K562 (cell line): ENCODE measurements around the gene CFAP141. TPM values are rescaled to one million over a fixed set of nuclear protein-coding genes. Genes with fewer than 3 reads are reported as not detected.

Experiments
- ATAC-seq: fragments of 200-7000 bp; cut with Tn5 transposase; 3 replicates; pipeline ENCODE4 v1.9.1; 2020; ENCODE audit warnings: moderate library complexity
- BruUV-seq: library from RNA; stranded (reverse); fragments of 400-500 nt; replicated peaks from 2 replicates; lab custom pipeline; 2021; lab: Mats Ljungman, UMichigan
- CTCF ChIA-PET: fragments of 300-600 bp; formaldehyde crosslinking; extraction: SDS; loops from one replicate; lab custom pipeline; 2021; ENCODE audit warnings: low intra/inter-chr PET ratio; lab: Yijun Ruan, JAX
- POLR2A ChIA-PET: fragments of 300-600, 350-650 bp; sonication (Branson Sonifier 250); formaldehyde crosslinking; extraction: SDS; loops from one replicate; lab custom pipeline; 2021; ENCODE audit warnings: antibody characterized with exemption, inconsistent platforms; lab: Yijun Ruan, JAX
- DNase-seq, 4 experiments: peaks; one replicate each; pipeline versions ENCODE4 v3.0.0 to v3.0.0-alpha.2; 2011 to 2018; ENCODE audit warnings: low spot score in 3 of 4, mixed read lengths in 3 of 4; ENCODE audit errors: extremely low read depth in 1 of 4
- FAIRE-seq: peaks from 2 replicates; lab custom pipeline; 2011; peaks lifted over from hg19 to GRCh38; lab: Jason Lieb, UNC
- H2AFZ ChIP-seq: 2 replicates; pipeline ENCODE4 v1.6.0; 2011; ENCODE audit warnings: low read depth, low read length, control low read depth, inconsistent platforms
- H3K27ac ChIP-seq: fragments of 200-600 bp; 3 replicates; pipeline ENCODE4 v1.8.0; 2011; ENCODE audit warnings: low read depth, mild to moderate bottlenecking, control low read depth, inconsistent platforms, low read length, moderate library complexity, mixed read lengths; ENCODE audit errors: extremely low read depth
- H3K27me3 ChIP-seq, 2 experiments: fragments of 300-600 bp in 1 of 2; 2 replicates in 1 of 2; 3 replicates in 1 of 2; pipeline versions ENCODE4 v1.6.0 to v1.8.0; 2011; ENCODE audit warnings: inconsistent platforms in 2 of 2, low read length in 2 of 2, mild to moderate bottlenecking in 1 of 2, mixed read lengths in 1 of 2, moderate library complexity in 1 of 2; ENCODE audit not compliant: control insufficient read depth in 2 of 2, insufficient read depth in 2 of 2
- H3K36me3 ChIP-seq: fragments of 300-600 bp; 3 replicates; pipeline ENCODE4 v1.8.0; 2011; ENCODE audit warnings: mild to moderate bottlenecking, low read length, inconsistent platforms; ENCODE audit not compliant: control insufficient read depth, insufficient read depth
- H3K4me1 ChIP-seq, 2 experiments: fragments of 200-600 bp in 1 of 2; replicated peaks in 1 of 2; 2 replicates in 1 of 2; 3 replicates in 1 of 2; pipeline versions ENCODE4 v1.5.1 to v1.8.0; 2011; ENCODE audit warnings: inconsistent platforms in 2 of 2, low read length in 2 of 2, mild to moderate bottlenecking in 1 of 2, mixed read lengths in 1 of 2, moderate library complexity in 1 of 2; ENCODE audit not compliant: control insufficient read depth in 2 of 2, insufficient read depth in 2 of 2
- H3K4me2 ChIP-seq: 2 replicates; pipeline ENCODE4 v1.6.1; 2011; ENCODE audit warnings: low read length, control low read depth, inconsistent platforms, mixed read lengths; ENCODE audit not compliant: insufficient read depth
- H3K4me3 ChIP-seq: fragments of 200-600 bp; sonication (generic), shearing (Covaris generic); 2 replicates; pipeline ENCODE4 v1.5.1; 2016; ENCODE audit warnings: control low read depth, inconsistent platforms
- H3K79me2 ChIP-seq: fragments of 200-600 bp; 3 replicates; pipeline ENCODE4 v1.8.0; 2011; ENCODE audit warnings: low read length, inconsistent platforms; ENCODE audit not compliant: control insufficient read depth, insufficient read depth
- H3K9ac ChIP-seq, 2 experiments: 2 replicates each; pipeline versions ENCODE4 v1.6.0 to v1.6.1; 2011; ENCODE audit warnings: low read depth in 2 of 2, low read length in 2 of 2, control low read depth in 1 of 2, inconsistent platforms in 1 of 2, mild to moderate bottlenecking in 1 of 2, mixed read lengths in 1 of 2; ENCODE audit not compliant: insufficient read depth in 1 of 2
- H3K9me1 ChIP-seq: one replicate; pipeline ENCODE4 v1.6.0; 2011; ENCODE audit warnings: inconsistent platforms, mild to moderate bottlenecking, low read length, moderate library complexity; ENCODE audit not compliant: control insufficient read depth, insufficient read depth
- H3K9me3 ChIP-seq: replicated peaks from 2 replicates; pipeline ENCODE4 v1.5.1; 2011; ENCODE audit warnings: low read depth, low read length, inconsistent platforms; ENCODE audit not compliant: control insufficient read depth, insufficient read depth
- H4K20me1 ChIP-seq: replicated peaks from 2 replicates; pipeline ENCODE4 v1.6.1; 2011; ENCODE audit warnings: low read length, inconsistent platforms, mixed read lengths; ENCODE audit not compliant: control insufficient read depth, insufficient read depth
- ARNT ChIP-seq, 2 experiments: fragments of 450-650 bp; IDR thresholded peaks; 2 replicates each; pipeline ENCODE4 v1.6.1; 2016; ENCODE audit warnings: mild to moderate bottlenecking in 1 of 2
- BCLAF1 ChIP-seq, 2 experiments: fragments of 450-650 bp in 1 of 2; IDR thresholded peaks; 2 replicates each; pipeline ENCODE4 v1.6.1; 2011 to 2017; ENCODE audit warnings: low read depth in 2 of 2, antibody characterized with exemption in 1 of 2, borderline replicate concordance in 1 of 2, low read length in 1 of 2, mild to moderate bottlenecking in 1 of 2, mixed read lengths in 1 of 2; ENCODE audit not compliant: control insufficient read depth in 1 of 2
- CEBPG ChIP-seq, 3 experiments: fragments of 200-800 bp in 1 of 3; sonication (Bioruptor generic) in 1 of 3; sonication (generic) in 1 of 3; formaldehyde crosslinking in 1 of 3; IDR thresholded peaks in 2 of 3; conservative IDR thresholded peaks in 1 of 3; 2 replicates each; pipeline versions ENCODE4 v1.6.1 to v1.8.0; 2016 to 2022; ENCODE audit warnings: missing compliant biosample characterization in 2 of 3, missing genetic modification characterization in 2 of 3, mild to moderate bottlenecking in 1 of 3, missing genetic modification reagents in 1 of 3
- DEAF1 ChIP-seq: fragments of 450-650 bp; formaldehyde crosslinking; IDR thresholded peaks from 2 replicates; pipeline ENCODE4 v1.4.0; 2020; ENCODE audit warnings: mild to moderate bottlenecking, moderate library complexity
- HNRNPK ChIP-seq: fragments of 200-400 bp; formaldehyde crosslinking; IDR thresholded peaks from one replicate; pipeline ENCODE4 v1.6.1; 2018; ENCODE audit warnings: mild to moderate bottlenecking, low read depth, low read length; ENCODE audit not compliant: poor library complexity, severe bottlenecking
- MCM2 ChIP-seq: fragments of 450-650 bp; IDR thresholded peaks from 2 replicates; pipeline ENCODE4 v1.6.1; 2017; ENCODE audit warnings: low read depth, mild to moderate bottlenecking
- RBFOX2 ChIP-seq: fragments of 200-400 bp; formaldehyde crosslinking; IDR thresholded peaks from 2 replicates; pipeline ENCODE4 v1.6.1; 2017; ENCODE audit warnings: low read depth, mild to moderate bottlenecking, low read length, moderate library complexity
- TEAD4 ChIP-seq, 2 experiments: sonication (generic) in 1 of 2; formaldehyde crosslinking in 1 of 2; IDR thresholded peaks; 2 replicates each; pipeline versions ENCODE4 v1.6.1 to v1.8.0; 2012 to 2022; ENCODE audit warnings: borderline replicate concordance in 1 of 2, inconsistent platforms in 1 of 2, low read length in 1 of 2, mild to moderate bottlenecking in 1 of 2, missing genetic modification reagents in 1 of 2
- ZNF695 ChIP-seq: fragments of 450-650 bp; formaldehyde crosslinking; IDR thresholded peaks from 2 replicates; pipeline ENCODE4 v1.4.0; 2020; ENCODE audit warnings: mild to moderate bottlenecking, moderate library complexity
- WGBS: fragments of 100-300 bp; shearing (Covaris generic); methylation state at CpG from one replicate; pipeline ENCODE4 v1.1.6; 2016; ENCODE audit warnings: low coverage, mixed read lengths; ENCODE audit not compliant: insufficient coverage; ENCODE audit errors: missing lambda C conversion rate; 5-methylcytosine and 5-hydroxymethylcytosine counted together
- in situ Hi-C: fragments of 300-500 bp; cut with MboI; formaldehyde crosslinking; loops from 4 replicates; pipeline ENCODE4 v1.15.0; 2018; ENCODE audit warnings: inconsistent platforms, mixed read lengths
- intact Hi-C: fragments of 100-400 bp; cut with micrococcal nuclease; formaldehyde crosslinking; loops from 2 replicates; pipeline ENCODE4 v1.14.2; 2022
- polyA plus RNA-seq, 8 experiments: library from polyadenylated mRNA; depleted of rRNA in 4 of 8; stranded (reverse) in 5 of 8; unstranded in 3 of 8; fragments of >200 nt; fragmentation: Nextera tagmentation in 2 of 8; fragmentation: Illumina TruSeq in 1 of 8; extraction: Ambion mirVana in 2 of 8; extraction: Trizol in 1 of 8; gene quantifications; 2 replicates each; pipeline versions ENCODE4 v1.2.1 to v1.2.3, GENCODE V29; 2011 to 2014; ENCODE audit warnings: inconsistent platforms in 1 of 8, missing spikeins in 1 of 8
- total RNA-seq, 7 experiments: library from RNA; depleted of rRNA in 6 of 7; stranded (reverse); fragments of >200 nt in 6 of 7; fragmentation: Illumina TruSeq in 2 of 7; extraction: Trizol in 2 of 7; gene quantifications; 2 replicates each; pipeline versions ENCODE4 v1.2.1 to v1.2.3, GENCODE V29; 2011 to 2021; ENCODE audit warnings: low replicate concordance in 1 of 7
- TF ChIP-seq, protein P1 (sequence below): fragments of 450-650 bp; IDR thresholded peaks from 2 replicates; pipeline ENCODE4 v1.6.1; 2016; ENCODE audit warnings: antibody characterized with exemption
- TF ChIP-seq, protein P2 (sequence below): sonication (generic); IDR thresholded peaks from 2 replicates; pipeline ENCODE4 v1.6.1; 2016

CFAP141 gene
- total and polyA plus RNA-seq, 9 of the 15 experiments (the other 6 are each of a cell fraction or from before 2014, with no cell fraction given): not detected

GRCh38 chr1:154157520-154158306, 48.4 kb downstream of the CFAP141 start:
- DNase-seq: peak; percentile 61 to 95 (median 76)
- Histone ChIP-seq H3K36me3 (peaks cover 75% of the 10 kb centered on the region), H2AFZ (peak overlapping the region; percentile 36), H4K20me1 (no peaks in the 10 kb centered on the region), H3K27me3 (no peaks in the 10 kb centered on the region), H3K9ac (peak overlapping the region; percentile 57 to 67; a peak in 3 of 4 replicates), H3K9me3 (peaks cover 25% of the 10 kb centered on the region), H3K4me1 (peaks cover 20 to 44% of the 10 kb centered on the region in 2 experiments), H3K9me1 (no peaks in the 10 kb centered on the region), H3K79me2 (peaks cover 23% of the 10 kb centered on the region), H3K4me2 (peak overlapping the region; percentile 68), H3K27ac (peak overlapping the region; percentile 91), H3K4me3 (no peak overlapping the region)
- peak; percentile 99 for FAIRE-seq
- in situ Hi-C loops (no loop called here), intact Hi-C loops (loop anchor here (2.0 kb wide), 1 partner anchor 25 kb away; no protein-coding TSS in a partner anchor)
- ATAC-seq: peak; percentile 95
- POLR2A ChIA-PET: interaction anchor here (0.5 to 3.1 kb wide), 13 partner anchors 8 to 751 kb away, joined by 3 to 26 read pairs (median 5); partner anchors contain the start of gene RPS27
- CTCF ChIA-PET: no interaction called here
- WGBS: 1% methylated on average over 6 of the region's 7 CpGs
- no TSS peak for BruUV-seq
- TF ChIP-seq CEBPG (CRISPR knock-in tag; IDR thresholded peaks at IDR 0.05) (peak; percentile 97), CEBPG (tag; conservative IDR thresholded peaks at IDR 0.05 in 1 of 2, IDR thresholded peaks at IDR 0.05 in 1 of 2) (peak; percentile 96 to 99), HNRNPK (no peak), BCLAF1 (IDR thresholded peaks at IDR 0.05; ENCODE audit: borderline replicate concordance in 1 of 2, control insufficient read depth in 1 of 2, low read depth in 2 of 2, low read length in 1 of 2) (peak in 1 of 2 experiments; percentile 58; a peak in 1 of 4 replicates), TEAD4 (IDR thresholded peaks at IDR 0.05; ENCODE audit: low read length) (peak; percentile 74), TEAD4 (CRISPR knock-in tag; IDR thresholded peaks at IDR 0.05; ENCODE audit: borderline replicate concordance) (no peak), ZNF695 (CRISPR knock-in tag) (no peak), DEAF1 (CRISPR knock-in tag) (no peak; the same call in 1 of the 2 replicates), ARNT (IDR thresholded peaks at IDR 0.05) (0 out of 4 replicates have a peak, but pooled peaks of 1 of the 2 experiments have one; percentile 63), MCM2 (no peak), RBFOX2 (peak; percentile 25; the same call in 1 of the 2 replicates)
- TF ChIP-seq, protein P1, sequence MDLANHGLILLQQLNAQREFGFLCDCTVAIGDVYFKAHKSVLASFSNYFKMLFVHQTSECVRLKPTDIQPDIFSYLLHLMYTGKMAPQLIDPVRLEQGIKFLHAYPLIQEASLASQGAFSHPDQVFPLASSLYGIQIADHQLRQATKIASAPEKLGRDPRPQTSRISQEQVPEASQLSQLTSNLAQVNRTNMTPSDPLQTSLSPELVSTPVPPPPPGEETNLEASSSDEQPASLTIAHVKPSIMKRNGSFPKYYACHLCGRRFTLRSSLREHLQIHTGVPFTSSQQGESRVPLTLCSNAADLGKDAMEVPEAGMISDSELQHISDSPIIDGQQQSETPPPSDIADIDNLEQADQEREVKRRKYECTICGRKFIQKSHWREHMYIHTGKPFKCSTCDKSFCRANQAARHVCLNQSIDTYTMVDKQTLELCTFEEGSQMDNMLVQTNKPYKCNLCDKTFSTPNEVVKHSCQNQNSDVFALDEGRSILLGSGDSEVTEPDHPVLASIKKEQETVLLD: peak; percentile 26; the same call in 1 of the 2 replicates
- TF ChIP-seq, protein P2, sequence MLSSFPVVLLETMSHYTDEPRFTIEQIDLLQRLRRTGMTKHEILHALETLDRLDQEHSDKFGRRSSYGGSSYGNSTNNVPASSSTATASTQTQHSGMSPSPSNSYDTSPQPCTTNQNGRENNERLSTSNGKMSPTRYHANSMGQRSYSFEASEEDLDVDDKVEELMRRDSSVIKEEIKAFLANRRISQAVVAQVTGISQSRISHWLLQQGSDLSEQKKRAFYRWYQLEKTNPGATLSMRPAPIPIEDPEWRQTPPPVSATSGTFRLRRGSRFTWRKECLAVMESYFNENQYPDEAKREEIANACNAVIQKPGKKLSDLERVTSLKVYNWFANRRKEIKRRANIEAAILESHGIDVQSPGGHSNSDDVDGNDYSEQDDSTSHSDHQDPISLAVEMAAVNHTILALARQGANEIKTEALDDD: peak; percentile 93
